Measurements from ENCODE around the gene RAX.
A peak's percentile ranks its signal among the peaks of the same experiment; 100 is the strongest.

The RAX gene

GRCh38 chr18:59246796-59247195 is 26.5 kb downstream of the RAX start:
- no peak for FAIRE-seq
- TF ChIP-seq CTCF (IDR thresholded peaks at IDR 0.05; ENCODE audit: insufficient read depth, missing control alignments) = no peak
- no peak for DNase-seq (ENCODE audit: insufficient read length, low spot score)

GRCh38 chr18:59242906-59243305 is 30.3 kb downstream of the RAX start:
- no peak for TF ChIP-seq CTCF (IDR thresholded peaks at IDR 0.05; ENCODE audit: insufficient read depth, missing control alignments)
- no peak for DNase-seq (ENCODE audit: insufficient read length, low spot score)
- no peak for FAIRE-seq

- no peak for DNase-seq (ENCODE audit: insufficient read length, low spot score)
- FAIRE-seq = no peak
These were observed 33.6 kb downstream of the RAX start for GRCh38 chr18:59239642-59240041.

GRCh38 chr18:59238385-59238784 is 34.9 kb downstream of the RAX start:
- no peak for FAIRE-seq
- no peak for TF ChIP-seq CTCF (IDR thresholded peaks at IDR 0.05; ENCODE audit: insufficient read depth, missing control alignments)
- no peak for DNase-seq (ENCODE audit: insufficient read length, low spot score)

More at GRCh38 chr18:59239642-59240041, 33.6 kb downstream of the RAX start:
- no peak for TF ChIP-seq CTCF (IDR thresholded peaks at IDR 0.05; ENCODE audit: insufficient read depth, missing control alignments)

GRCh38 chr18:59233017-59233410 is 40.2 kb downstream of the RAX start:
- DNase-seq (ENCODE audit: insufficient read length, low spot score) = no peak
- TF ChIP-seq CTCF (IDR thresholded peaks at IDR 0.05; ENCODE audit: insufficient read depth, missing control alignments) = no peak
- peak; percentile 96 for FAIRE-seq

- DNase-seq (ENCODE audit: insufficient read length, low spot score) (no peak), FAIRE-seq (no peak)
- TF ChIP-seq CTCF (IDR thresholded peaks at IDR 0.05; ENCODE audit: insufficient read depth, missing control alignments) = no peak
These were observed 40.8 kb downstream of the RAX start for GRCh38 chr18:59232309-59233016.

GRCh38 chr18:59231877-59232276 is 41.4 kb downstream of the RAX start:
- no peak for FAIRE-seq
- no peak for TF ChIP-seq CTCF (IDR thresholded peaks at IDR 0.05; ENCODE audit: insufficient read depth, missing control alignments)
- no peak for DNase-seq (ENCODE audit: insufficient read length, low spot score)
